GM23338 (cell line): ENCODE results near the gene CYP4B1. TPM values are rescaled to one million over a fixed set of nuclear protein-coding genes. Genes with fewer than 3 reads are reported as not detected.

Experiments
- ATAC-seq: fragments of 200-7000 bp; cut with Tn5 transposase; 3 replicates; pipeline ENCODE4 v1.9.1; 2020
- DNase-seq: peaks from one replicate; pipeline ENCODE4 v3.0.0-alpha.2; 2015; ENCODE audit warnings: low spot score
- H2AFZ ChIP-seq: fragments of 200-600 bp; sonication (generic); 2 replicates; pipeline ENCODE4 v1.8.0; 2016; ENCODE audit warnings: antibody characterized with exemption, mild to moderate bottlenecking, moderate library complexity
- H3F3A ChIP-seq: fragments of 200-600 bp; sonication (generic); replicated peaks from 2 replicates; pipeline ENCODE4 v1.8.0; 2017; ENCODE audit warnings: antibody characterized with exemption, mixed run types, low read depth
- H3K27ac ChIP-seq: fragments of 200-600 bp; sonication (generic); 2 replicates; pipeline ENCODE4 v1.6.1; 2016; ENCODE audit warnings: low read depth
- H3K27me3 ChIP-seq: fragments of 200-600 bp; sonication (generic); 2 replicates; pipeline ENCODE4 v1.8.0; 2016; ENCODE audit warnings: mild to moderate bottlenecking, mixed run types, moderate library complexity; ENCODE audit not compliant: insufficient read depth
- H3K36me3 ChIP-seq: fragments of 200-600 bp; sonication (generic); 2 replicates; pipeline ENCODE4 v1.8.0; 2016; ENCODE audit warnings: mild to moderate bottlenecking; ENCODE audit not compliant: insufficient read depth
- H3K4me1 ChIP-seq: fragments of 200-600 bp; sonication (generic); 2 replicates; pipeline ENCODE4 v1.8.0; 2016; ENCODE audit warnings: mild to moderate bottlenecking, moderate library complexity; ENCODE audit not compliant: insufficient read depth
- H3K4me2 ChIP-seq: fragments of 200-600 bp; sonication (generic); 2 replicates; pipeline ENCODE4 v1.7.1; 2017; ENCODE audit warnings: mixed run types
- H3K4me3 ChIP-seq: fragments of 200-600 bp; sonication (generic); 2 replicates; pipeline ENCODE4 v1.6.1; 2016; ENCODE audit warnings: mixed run types
- H3K79me2 ChIP-seq: fragments of 200-600 bp; sonication (generic); replicated peaks from 2 replicates; pipeline ENCODE4 v1.8.0; 2017; ENCODE audit warnings: mild to moderate bottlenecking; ENCODE audit not compliant: insufficient read depth
- H3K9me2 ChIP-seq: fragments of 200-600 bp; sonication (generic); 2 replicates; pipeline ENCODE4 v1.8.0; 2017; ENCODE audit not compliant: insufficient read depth
- H4K20me1 ChIP-seq: fragments of 200-600 bp; sonication (generic); replicated peaks from 2 replicates; pipeline ENCODE4 v1.8.0; 2017; ENCODE audit warnings: mild to moderate bottlenecking; ENCODE audit not compliant: insufficient read depth
- H3K27ac Mint-ChIP-seq: 2 replicates; pipeline ENCODE4 v1.8.0; 2020; ENCODE audit warnings: inconsistent platforms, mild to moderate bottlenecking, moderate library complexity, mixed read lengths
- H3K27me3 Mint-ChIP-seq: 3 replicates; pipeline ENCODE4 v1.8.0; 2022; ENCODE audit warnings: low read depth, mild to moderate bottlenecking, moderate library complexity, mixed read lengths, inconsistent platforms; ENCODE audit not compliant: insufficient read depth, poor library complexity
- H3K36me3 Mint-ChIP-seq: 3 replicates; pipeline ENCODE4 v1.8.0; 2021; ENCODE audit warnings: low read depth, mild to moderate bottlenecking, inconsistent platforms, moderate library complexity, mixed read lengths
- H3K4me1 Mint-ChIP-seq: 3 replicates; pipeline ENCODE4 v1.8.0; 2020; ENCODE audit warnings: mild to moderate bottlenecking, inconsistent platforms, mixed read lengths
- H3K4me3 Mint-ChIP-seq: 3 replicates; pipeline ENCODE4 v1.8.0; 2021; ENCODE audit warnings: moderate library complexity, mild to moderate bottlenecking, inconsistent platforms, mixed read lengths
- H3K9me3 Mint-ChIP-seq: 3 replicates; pipeline ENCODE4 v1.8.0; 2020; ENCODE audit warnings: moderate library complexity, mild to moderate bottlenecking, inconsistent platforms, mixed read lengths
- CREB1 ChIP-seq: fragments of 250-450 bp; sonication (Bioruptor Pico); IDR thresholded peaks from 2 replicates; pipeline ENCODE4 v1.5.0; 2020; ENCODE audit warnings: low read depth, mild to moderate bottlenecking, moderate library complexity
- CTCF ChIP-seq, 2 experiments: fragments of 200-600 bp in 1 of 2; sonication (generic) in 1 of 2; conservative IDR thresholded peaks; 2 replicates each; pipeline versions ENCODE4 v1.5.1 to v1.6.1; 2016 to 2017; ENCODE audit warnings: antibody characterized with exemption in 2 of 2, low read depth in 2 of 2, mild to moderate bottlenecking in 2 of 2, moderate library complexity in 1 of 2
- ETS1 ChIP-seq: IDR thresholded peaks from 2 replicates; pipeline ENCODE4 v1.6.1; 2016; ENCODE audit warnings: antibody characterized with exemption
- EZH2 ChIP-seq: fragments of 200-600 bp; sonication (generic); IDR thresholded peaks from one replicate; pipeline ENCODE4 v1.8.0; 2017; ENCODE audit warnings: antibody characterized with exemption, mild to moderate bottlenecking, low read depth; ENCODE audit not compliant: unreplicated experiment
- JUNB ChIP-seq: IDR thresholded peaks from one replicate; pipeline ENCODE4 v1.6.1; 2016; ENCODE audit warnings: antibody characterized with exemption; ENCODE audit not compliant: unreplicated experiment
- NANOG ChIP-seq: IDR thresholded peaks from 2 replicates; pipeline ENCODE4 v1.6.1; 2016; ENCODE audit warnings: antibody characterized with exemption, borderline replicate concordance
- POLR2AphosphoS5 ChIP-seq: IDR thresholded peaks from 2 replicates; pipeline ENCODE4 v1.6.1; 2016; ENCODE audit warnings: antibody characterized with exemption, low read depth
- STAT1 ChIP-seq: IDR thresholded peaks from one replicate; pipeline ENCODE4 v1.6.1; 2016; ENCODE audit warnings: antibody characterized with exemption; ENCODE audit not compliant: unreplicated experiment
- ZNF114 ChIP-seq: fragments of 250-450 bp; sonication (Bioruptor Pico); IDR thresholded peaks from 2 replicates; pipeline ENCODE4 v1.5.0; 2020; ENCODE audit warnings: mild to moderate bottlenecking, moderate library complexity
- ZNF331 ChIP-seq: fragments of 250-450 bp; sonication (Bioruptor Pico); IDR thresholded peaks from 2 replicates; pipeline ENCODE4 v1.5.0; 2020; ENCODE audit warnings: low read depth, mild to moderate bottlenecking, moderate library complexity
- polyA plus RNA-seq: library from polyadenylated mRNA; unstranded; fragments of >200 nt; fragmentation: Nextera tagmentation; extraction: Ambion mirVana; gene quantifications from 2 replicates; pipeline ENCODE4 v1.2.1, GENCODE V29; 2016
- total RNA-seq: library from RNA; depleted of rRNA; stranded (reverse); fragments of >200 nt; shearing (Covaris generic); gene quantifications from 2 replicates; pipeline ENCODE4 v1.2.3, GENCODE V29; 2014
- TF ChIP-seq, protein P1 (sequence below): fragments of 250-450 bp; sonication (Bioruptor Pico); IDR thresholded peaks from 2 replicates; pipeline ENCODE4 v1.5.0; 2020; ENCODE audit warnings: mild to moderate bottlenecking, moderate library complexity
- TF ChIP-seq, protein P2 (sequence below): IDR thresholded peaks from one replicate; pipeline ENCODE4 v1.6.1; 2018; ENCODE audit warnings: antibody characterized with exemption; ENCODE audit not compliant: unreplicated experiment

CYP4B1 gene
- total and polyA plus RNA-seq, 2 experiments from 2014 or later = not detected

- TF ChIP-seq, protein P1, sequence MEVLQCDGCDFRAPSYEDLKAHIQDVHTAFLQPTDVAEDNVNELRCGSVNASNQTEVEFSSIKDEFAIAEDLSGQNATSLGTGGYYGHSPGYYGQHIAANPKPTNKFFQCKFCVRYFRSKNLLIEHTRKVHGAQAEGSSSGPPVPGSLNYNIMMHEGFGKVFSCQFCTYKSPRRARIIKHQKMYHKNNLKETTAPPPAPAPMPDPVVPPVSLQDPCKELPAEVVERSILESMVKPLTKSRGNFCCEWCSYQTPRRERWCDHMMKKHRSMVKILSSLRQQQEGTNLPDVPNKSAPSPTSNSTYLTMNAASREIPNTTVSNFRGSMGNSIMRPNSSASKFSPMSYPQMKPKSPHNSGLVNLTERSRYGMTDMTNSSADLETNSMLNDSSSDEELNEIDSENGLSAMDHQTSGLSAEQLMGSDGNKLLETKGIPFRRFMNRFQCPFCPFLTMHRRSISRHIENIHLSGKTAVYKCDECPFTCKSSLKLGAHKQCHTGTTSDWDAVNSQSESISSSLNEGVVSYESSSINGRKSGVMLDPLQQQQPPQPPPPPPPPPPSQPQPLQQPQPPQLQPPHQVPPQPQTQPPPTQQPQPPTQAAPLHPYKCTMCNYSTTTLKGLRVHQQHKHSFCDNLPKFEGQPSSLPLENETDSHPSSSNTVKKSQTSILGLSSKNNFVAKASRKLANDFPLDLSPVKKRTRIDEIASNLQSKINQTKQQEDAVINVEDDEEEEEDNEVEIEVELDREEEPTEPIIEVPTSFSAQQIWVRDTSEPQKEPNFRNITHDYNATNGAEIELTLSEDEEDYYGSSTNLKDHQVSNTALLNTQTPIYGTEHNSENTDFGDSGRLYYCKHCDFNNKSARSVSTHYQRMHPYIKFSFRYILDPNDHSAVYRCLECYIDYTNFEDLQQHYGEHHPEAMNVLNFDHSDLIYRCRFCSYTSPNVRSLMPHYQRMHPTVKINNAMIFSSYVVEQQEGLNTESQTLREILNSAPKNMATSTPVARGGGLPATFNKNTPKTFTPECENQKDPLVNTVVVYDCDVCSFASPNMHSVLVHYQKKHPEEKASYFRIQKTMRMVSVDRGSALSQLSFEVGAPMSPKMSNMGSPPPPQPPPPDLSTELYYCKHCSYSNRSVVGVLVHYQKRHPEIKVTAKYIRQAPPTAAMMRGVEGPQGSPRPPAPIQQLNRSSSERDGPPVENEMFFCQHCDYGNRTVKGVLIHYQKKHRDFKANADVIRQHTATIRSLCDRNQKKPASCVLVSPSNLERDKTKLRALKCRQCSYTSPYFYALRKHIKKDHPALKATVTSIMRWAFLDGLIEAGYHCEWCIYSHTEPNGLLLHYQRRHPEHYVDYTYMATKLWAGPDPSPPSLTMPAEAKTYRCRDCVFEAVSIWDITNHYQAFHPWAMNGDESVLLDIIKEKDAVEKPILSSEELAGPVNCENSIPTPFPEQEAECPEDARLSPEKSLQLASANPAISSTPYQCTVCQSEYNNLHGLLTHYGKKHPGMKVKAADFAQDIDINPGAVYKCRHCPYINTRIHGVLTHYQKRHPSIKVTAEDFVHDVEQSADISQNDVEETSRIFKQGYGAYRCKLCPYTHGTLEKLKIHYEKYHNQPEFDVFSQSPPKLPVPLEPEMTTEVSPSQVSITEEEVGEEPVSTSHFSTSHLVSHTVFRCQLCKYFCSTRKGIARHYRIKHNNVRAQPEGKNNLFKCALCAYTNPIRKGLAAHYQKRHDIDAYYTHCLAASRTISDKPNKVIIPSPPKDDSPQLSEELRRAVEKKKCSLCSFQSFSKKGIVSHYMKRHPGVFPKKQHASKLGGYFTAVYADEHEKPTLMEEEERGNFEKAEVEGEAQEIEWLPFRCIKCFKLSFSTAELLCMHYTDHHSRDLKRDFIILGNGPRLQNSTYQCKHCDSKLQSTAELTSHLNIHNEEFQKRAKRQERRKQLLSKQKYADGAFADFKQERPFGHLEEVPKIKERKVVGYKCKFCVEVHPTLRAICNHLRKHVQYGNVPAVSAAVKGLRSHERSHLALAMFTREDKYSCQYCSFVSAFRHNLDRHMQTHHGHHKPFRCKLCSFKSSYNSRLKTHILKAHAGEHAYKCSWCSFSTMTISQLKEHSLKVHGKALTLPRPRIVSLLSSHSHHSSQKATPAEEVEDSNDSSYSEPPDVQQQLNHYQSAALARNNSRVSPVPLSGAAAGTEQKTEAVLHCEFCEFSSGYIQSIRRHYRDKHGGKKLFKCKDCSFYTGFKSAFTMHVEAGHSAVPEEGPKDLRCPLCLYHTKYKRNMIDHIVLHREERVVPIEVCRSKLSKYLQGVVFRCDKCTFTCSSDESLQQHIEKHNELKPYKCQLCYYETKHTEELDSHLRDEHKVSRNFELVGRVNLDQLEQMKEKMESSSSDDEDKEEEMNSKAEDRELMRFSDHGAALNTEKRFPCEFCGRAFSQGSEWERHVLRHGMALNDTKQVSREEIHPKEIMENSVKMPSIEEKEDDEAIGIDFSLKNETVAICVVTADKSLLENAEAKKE (CRISPR knock-in tag) = no peak
- no peak for TF ChIP-seq STAT1
- no peak for TF ChIP-seq ETS1
Observed at GRCh38 chr1:46772571-46772970, 26.3 kb upstream of the CYP4B1 start (continued).

- H3K4me3 Mint-ChIP-seq = no peak overlapping the region
- no peak overlapping the region for H3K27ac ChIP-seq
- H3K27me3 Mint-ChIP-seq = no peaks in the 10 kb centered on the region
- no peaks in the 10 kb centered on the region for H4K20me1 ChIP-seq
- no peak overlapping the region for H3K4me2 ChIP-seq
- no peaks in the 10 kb centered on the region for H3K4me1 ChIP-seq
- no peaks in the 10 kb centered on the region for H3K4me1 Mint-ChIP-seq
- no peaks in the 10 kb centered on the region for H3K9me2 ChIP-seq
- H3K9me3 Mint-ChIP-seq = peaks cover 75% of the 10 kb centered on the region
- H3K4me3 ChIP-seq = no peak overlapping the region
- no peaks in the 10 kb centered on the region for H3F3A ChIP-seq
- no peaks in the 10 kb centered on the region for H3K27me3 ChIP-seq
- ATAC-seq (no peak), DNase-seq (no peak)
- H3K36me3 ChIP-seq = no peaks in the 10 kb centered on the region; the same call in none of the 2 replicates
- H3K36me3 Mint-ChIP-seq = peaks cover 27% of the 10 kb centered on the region
- no peak overlapping the region for H3K27ac Mint-ChIP-seq
- no peaks in the 10 kb centered on the region for H3K79me2 ChIP-seq
- H2AFZ ChIP-seq = no peak overlapping the region
- TF ChIP-seq NANOG (no peak), CREB1 (no peak), ZNF331 (CRISPR knock-in tag) (no peak), STAT1 (no peak), EZH2 (no peak), POLR2AphosphoS5 (no peak), ZNF114 (CRISPR knock-in tag) (no peak), CTCF (conservative IDR thresholded peaks at IDR 0.05; ENCODE audit: low read depth in 2 of 2) (no peak), JUNB (no peak)
- TF ChIP-seq, protein P2, sequence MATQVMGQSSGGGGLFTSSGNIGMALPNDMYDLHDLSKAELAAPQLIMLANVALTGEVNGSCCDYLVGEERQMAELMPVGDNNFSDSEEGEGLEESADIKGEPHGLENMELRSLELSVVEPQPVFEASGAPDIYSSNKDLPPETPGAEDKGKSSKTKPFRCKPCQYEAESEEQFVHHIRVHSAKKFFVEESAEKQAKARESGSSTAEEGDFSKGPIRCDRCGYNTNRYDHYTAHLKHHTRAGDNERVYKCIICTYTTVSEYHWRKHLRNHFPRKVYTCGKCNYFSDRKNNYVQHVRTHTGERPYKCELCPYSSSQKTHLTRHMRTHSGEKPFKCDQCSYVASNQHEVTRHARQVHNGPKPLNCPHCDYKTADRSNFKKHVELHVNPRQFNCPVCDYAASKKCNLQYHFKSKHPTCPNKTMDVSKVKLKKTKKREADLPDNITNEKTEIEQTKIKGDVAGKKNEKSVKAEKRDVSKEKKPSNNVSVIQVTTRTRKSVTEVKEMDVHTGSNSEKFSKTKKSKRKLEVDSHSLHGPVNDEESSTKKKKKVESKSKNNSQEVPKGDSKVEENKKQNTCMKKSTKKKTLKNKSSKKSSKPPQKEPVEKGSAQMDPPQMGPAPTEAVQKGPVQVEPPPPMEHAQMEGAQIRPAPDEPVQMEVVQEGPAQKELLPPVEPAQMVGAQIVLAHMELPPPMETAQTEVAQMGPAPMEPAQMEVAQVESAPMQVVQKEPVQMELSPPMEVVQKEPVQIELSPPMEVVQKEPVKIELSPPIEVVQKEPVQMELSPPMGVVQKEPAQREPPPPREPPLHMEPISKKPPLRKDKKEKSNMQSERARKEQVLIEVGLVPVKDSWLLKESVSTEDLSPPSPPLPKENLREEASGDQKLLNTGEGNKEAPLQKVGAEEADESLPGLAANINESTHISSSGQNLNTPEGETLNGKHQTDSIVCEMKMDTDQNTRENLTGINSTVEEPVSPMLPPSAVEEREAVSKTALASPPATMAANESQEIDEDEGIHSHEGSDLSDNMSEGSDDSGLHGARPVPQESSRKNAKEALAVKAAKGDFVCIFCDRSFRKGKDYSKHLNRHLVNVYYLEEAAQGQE = no peak
Observed at GRCh38 chr1:46774297-46774696, 24.5 kb upstream of the CYP4B1 start.
